K562 (cell line): Measurements from ENCODE around the gene CUL3. TPM values are rescaled to one million over a fixed set of nuclear protein-coding genes. Genes with fewer than 3 reads are reported as not detected.

ENCODE experiments used
- ATAC-seq: fragments of 200-7000 bp; cut with Tn5 transposase; 3 replicates; pipeline ENCODE4 v1.9.1; 2020; ENCODE audit warnings: moderate library complexity
- BruUV-seq: library from RNA; stranded (reverse); fragments of 400-500 nt; replicated peaks from 2 replicates; lab custom pipeline; 2021; lab: Mats Ljungman, UMichigan
- CTCF ChIA-PET: fragments of 300-600 bp; formaldehyde crosslinking; extraction: SDS; loops from one replicate; lab custom pipeline; 2021; ENCODE audit warnings: low intra/inter-chr PET ratio; lab: Yijun Ruan, JAX
- POLR2A ChIA-PET: fragments of 300-600, 350-650 bp; sonication (Branson Sonifier 250); formaldehyde crosslinking; extraction: SDS; loops from one replicate; lab custom pipeline; 2021; ENCODE audit warnings: antibody characterized with exemption, inconsistent platforms; lab: Yijun Ruan, JAX
- DNase-seq, 4 experiments: peaks; one replicate each; pipeline versions ENCODE4 v3.0.0 to v3.0.0-alpha.2; 2011 to 2018; ENCODE audit warnings: low spot score in 3 of 4, mixed read lengths in 3 of 4; ENCODE audit errors: extremely low read depth in 1 of 4
- FAIRE-seq: peaks from 2 replicates; lab custom pipeline; 2011; peaks lifted over from hg19 to GRCh38; lab: Jason Lieb, UNC
- H2AFZ ChIP-seq: 2 replicates; pipeline ENCODE4 v1.6.0; 2011; ENCODE audit warnings: low read depth, low read length, control low read depth, inconsistent platforms
- H3K27ac ChIP-seq: fragments of 200-600 bp; 3 replicates; pipeline ENCODE4 v1.8.0; 2011; ENCODE audit warnings: low read depth, mild to moderate bottlenecking, control low read depth, inconsistent platforms, low read length, moderate library complexity, mixed read lengths; ENCODE audit errors: extremely low read depth
- H3K27me3 ChIP-seq, 2 experiments: fragments of 300-600 bp in 1 of 2; 2 replicates in 1 of 2; 3 replicates in 1 of 2; pipeline versions ENCODE4 v1.6.0 to v1.8.0; 2011; ENCODE audit warnings: inconsistent platforms in 2 of 2, low read length in 2 of 2, mild to moderate bottlenecking in 1 of 2, mixed read lengths in 1 of 2, moderate library complexity in 1 of 2; ENCODE audit not compliant: control insufficient read depth in 2 of 2, insufficient read depth in 2 of 2
- H3K36me3 ChIP-seq: fragments of 300-600 bp; 3 replicates; pipeline ENCODE4 v1.8.0; 2011; ENCODE audit warnings: mild to moderate bottlenecking, low read length, inconsistent platforms; ENCODE audit not compliant: control insufficient read depth, insufficient read depth
- H3K4me1 ChIP-seq, 2 experiments: fragments of 200-600 bp in 1 of 2; replicated peaks in 1 of 2; 2 replicates in 1 of 2; 3 replicates in 1 of 2; pipeline versions ENCODE4 v1.5.1 to v1.8.0; 2011; ENCODE audit warnings: inconsistent platforms in 2 of 2, low read length in 2 of 2, mild to moderate bottlenecking in 1 of 2, mixed read lengths in 1 of 2, moderate library complexity in 1 of 2; ENCODE audit not compliant: control insufficient read depth in 2 of 2, insufficient read depth in 2 of 2
- H3K4me2 ChIP-seq: 2 replicates; pipeline ENCODE4 v1.6.1; 2011; ENCODE audit warnings: low read length, control low read depth, inconsistent platforms, mixed read lengths; ENCODE audit not compliant: insufficient read depth
- H3K4me3 ChIP-seq: fragments of 200-600 bp; sonication (generic), shearing (Covaris generic); 2 replicates; pipeline ENCODE4 v1.5.1; 2016; ENCODE audit warnings: control low read depth, inconsistent platforms
- H3K79me2 ChIP-seq: fragments of 200-600 bp; 3 replicates; pipeline ENCODE4 v1.8.0; 2011; ENCODE audit warnings: low read length, inconsistent platforms; ENCODE audit not compliant: control insufficient read depth, insufficient read depth
- H3K9ac ChIP-seq, 2 experiments: 2 replicates each; pipeline versions ENCODE4 v1.6.0 to v1.6.1; 2011; ENCODE audit warnings: low read depth in 2 of 2, low read length in 2 of 2, control low read depth in 1 of 2, inconsistent platforms in 1 of 2, mild to moderate bottlenecking in 1 of 2, mixed read lengths in 1 of 2; ENCODE audit not compliant: insufficient read depth in 1 of 2
- H3K9me1 ChIP-seq: one replicate; pipeline ENCODE4 v1.6.0; 2011; ENCODE audit warnings: inconsistent platforms, mild to moderate bottlenecking, low read length, moderate library complexity; ENCODE audit not compliant: control insufficient read depth, insufficient read depth
- H3K9me3 ChIP-seq: replicated peaks from 2 replicates; pipeline ENCODE4 v1.5.1; 2011; ENCODE audit warnings: low read depth, low read length, inconsistent platforms; ENCODE audit not compliant: control insufficient read depth, insufficient read depth
- H4K20me1 ChIP-seq: replicated peaks from 2 replicates; pipeline ENCODE4 v1.6.1; 2011; ENCODE audit warnings: low read length, inconsistent platforms, mixed read lengths; ENCODE audit not compliant: control insufficient read depth, insufficient read depth
- REST ChIP-seq, 2 experiments: fragments of 450-650 bp; formaldehyde crosslinking in 1 of 2; IDR thresholded peaks; 2 replicates each; pipeline versions ENCODE4 v1.4.0 to v1.6.1; 2014 to 2020; ENCODE audit warnings: mild to moderate bottlenecking in 2 of 2, borderline replicate concordance in 1 of 2, low read depth in 1 of 2
- ZNF609 ChIP-seq: sonication (generic); formaldehyde crosslinking; IDR thresholded peaks from 2 replicates; pipeline ENCODE4 v1.8.1; 2023; ENCODE audit warnings: missing genetic modification reagents, mild to moderate bottlenecking, borderline replicate concordance
- WGBS: fragments of 100-300 bp; shearing (Covaris generic); methylation state at CpG from one replicate; pipeline ENCODE4 v1.1.6; 2016; ENCODE audit warnings: low coverage, mixed read lengths; ENCODE audit not compliant: insufficient coverage; ENCODE audit errors: missing lambda C conversion rate; 5-methylcytosine and 5-hydroxymethylcytosine counted together
- in situ Hi-C: fragments of 300-500 bp; cut with MboI; formaldehyde crosslinking; loops from 4 replicates; pipeline ENCODE4 v1.15.0; 2018; ENCODE audit warnings: inconsistent platforms, mixed read lengths
- intact Hi-C: fragments of 100-400 bp; cut with micrococcal nuclease; formaldehyde crosslinking; loops from 2 replicates; pipeline ENCODE4 v1.14.2; 2022
- polyA plus RNA-seq, 8 experiments: library from polyadenylated mRNA; depleted of rRNA in 4 of 8; stranded (reverse) in 5 of 8; unstranded in 3 of 8; fragments of >200 nt; fragmentation: Nextera tagmentation in 2 of 8; fragmentation: Illumina TruSeq in 1 of 8; extraction: Ambion mirVana in 2 of 8; extraction: Trizol in 1 of 8; gene quantifications; 2 replicates each; pipeline versions ENCODE4 v1.2.1 to v1.2.3, GENCODE V29; 2011 to 2014; ENCODE audit warnings: inconsistent platforms in 1 of 8, missing spikeins in 1 of 8
- total RNA-seq, 7 experiments: library from RNA; depleted of rRNA in 6 of 7; stranded (reverse); fragments of >200 nt in 6 of 7; fragmentation: Illumina TruSeq in 2 of 7; extraction: Trizol in 2 of 7; gene quantifications; 2 replicates each; pipeline versions ENCODE4 v1.2.1 to v1.2.3, GENCODE V29; 2011 to 2021; ENCODE audit warnings: low replicate concordance in 1 of 7

CUL3 gene
- total and polyA plus RNA-seq, 9 of the 15 experiments (the other 6 are each of a cell fraction or from before 2014, with no cell fraction given): 31.5 to 71.9 (median 56.4) TPM

GRCh38 chr2:224579411-224579810 lies 5.8 kb downstream of the CUL3 start:
- peak; percentile 21; the same call in 1 of the 2 replicates for TF ChIP-seq REST (IDR thresholded peaks at IDR 0.05; ENCODE audit: borderline replicate concordance)
- no peak for TF ChIP-seq REST (CRISPR knock-in tag; IDR thresholded peaks at IDR 0.05; ENCODE audit: low read depth)
- TF ChIP-seq ZNF609 (CRISPR knock-in tag): no peak
- TF ChIP-seq, all 486 proteins: peak for 1
- CTCF ChIA-PET: no interaction called here
- BruUV-seq: no TSS peak
- POLR2A ChIA-PET: interaction anchor here (0.7 to 1.6 kb wide), 2 partner anchors 9 to 772 kb away, joined by 3 to 8 read pairs; no protein-coding TSS in a partner anchor
- Histone ChIP-seq H3K9me1 (no peaks in the 10 kb centered on the region), H3K27ac (peak overlapping the region; percentile 36; the same call in 1 of the 3 replicates), H2AFZ (no peak overlapping the region), H3K4me3 (no peak overlapping the region), H4K20me1 (peaks cover 28% of the 10 kb centered on the region; the same call in 1 of the 2 replicates), H3K9ac (no peak overlapping the region; a peak in 1 of 4 replicates), H3K4me2 (peak overlapping the region; percentile 17; the same call in 1 of the 2 replicates), H3K27me3 (no peaks in the 10 kb centered on the region), H3K79me2 (peaks cover 100% of the 10 kb centered on the region), H3K9me3 (no peaks in the 10 kb centered on the region), H3K4me1 (peaks cover 0 to 13% of the 10 kb centered on the region in 2 experiments; a peak in 3 of 5 replicates), H3K36me3 (peaks cover 13% of the 10 kb centered on the region; the same call in 2 of the 3 replicates)
- 0% methylated on average over 1 of the region's 2 CpGs for WGBS
- ATAC-seq (peak; percentile 49), FAIRE-seq (peak; percentile 76), DNase-seq (no peak)
- intact Hi-C loops (no loop called here), in situ Hi-C loops (no loop called here)
